Endodermal cell (in vitro differentiated cells): ENCODE results near the gene KIF16B. TPM values are rescaled to one million over a fixed set of nuclear protein-coding genes. Genes with fewer than 3 reads are reported as not detected.

Experiments used
- DNase-seq: peaks from one replicate; pipeline ENCODE4 v3.0.0-alpha.2; 2017
- H3K27ac ChIP-seq: 2 replicates; pipeline ENCODE4 v1.5.1; 2013; ENCODE audit warnings: mild to moderate bottlenecking, low read depth, low read length, moderate library complexity
- H3K27me3 ChIP-seq: 2 replicates; pipeline ENCODE4 v1.6.1; 2013; ENCODE audit warnings: mild to moderate bottlenecking, low read length, moderate library complexity; ENCODE audit not compliant: insufficient read depth, control insufficient read depth, poor library complexity, severe bottlenecking
- H3K36me3 ChIP-seq: 2 replicates; pipeline ENCODE4 v1.7.0; 2013; ENCODE audit warnings: mild to moderate bottlenecking, low read length, moderate library complexity; ENCODE audit not compliant: control insufficient read depth, insufficient read depth
- H3K4me1 ChIP-seq: one replicate; pipeline ENCODE4 v1.7.0; 2013; ENCODE audit warnings: low read length; ENCODE audit not compliant: control insufficient read depth, insufficient read depth
- H3K4me3 ChIP-seq: 2 replicates; pipeline ENCODE4 v1.5.1; 2013; ENCODE audit warnings: mild to moderate bottlenecking, low read length, moderate library complexity
- H3K9ac ChIP-seq: 2 replicates; pipeline ENCODE4 v1.6.1; 2013; ENCODE audit warnings: mild to moderate bottlenecking, low read length, moderate library complexity; ENCODE audit not compliant: poor library complexity, severe bottlenecking; ENCODE audit errors: extremely low read depth
- H3K9me3 ChIP-seq: 2 replicates; pipeline ENCODE4 v1.6.1; 2013; ENCODE audit warnings: mild to moderate bottlenecking, low read length, moderate library complexity; ENCODE audit not compliant: control insufficient read depth
- H3K27ac Mint-ChIP-seq: 2 replicates; pipeline ENCODE4 v1.8.0; 2020; ENCODE audit warnings: mixed read lengths
- H3K27me3 Mint-ChIP-seq: 2 replicates; pipeline ENCODE4 v1.8.0; 2021; ENCODE audit warnings: mild to moderate bottlenecking, mixed read lengths; ENCODE audit not compliant: insufficient read depth
- H3K36me3 Mint-ChIP-seq: 2 replicates; pipeline ENCODE4 v1.8.0; 2020; ENCODE audit warnings: low read depth, mixed read lengths
- H3K4me1 Mint-ChIP-seq: 2 replicates; pipeline ENCODE4 v1.8.0; 2020; ENCODE audit warnings: mixed read lengths
- H3K4me3 Mint-ChIP-seq: 2 replicates; pipeline ENCODE4 v1.8.0; 2020; ENCODE audit warnings: mild to moderate bottlenecking, moderate library complexity, mixed read lengths
- H3K9me3 Mint-ChIP-seq: 2 replicates; pipeline ENCODE4 v1.8.0; 2020; ENCODE audit warnings: mild to moderate bottlenecking, mixed read lengths
- WGBS, 2 experiments: methylation state at CpG; one replicate each; pipeline versions ENCODE4 v1.1.5 to v1.1.7; 2013; ENCODE audit warnings: missing lambda C conversion rate in 2 of 2, mixed read lengths in 1 of 2; ENCODE audit not compliant: insufficient coverage in 1 of 2, insufficient read length in 1 of 2; 5-methylcytosine and 5-hydroxymethylcytosine counted together
- total RNA-seq, 2 donors: library from RNA; stranded (reverse); fragmentation: NEBNext Ultra II Directional in 1 of 2; extraction: Animal tissue kit (Norgen Biotek cat#: 25700) in 1 of 2; gene quantifications; 2 replicates in 1 of 2; 3 replicates in 1 of 2; pipeline ENCODE4 v1.2.1, GENCODE V29; 2021
- TF ChIP-seq, protein P1 (sequence below): fragments of 200-600 bp; sonication (generic); conservative IDR thresholded peaks from 2 replicates; pipeline ENCODE4 v1.5.0; 2021; ENCODE audit warnings: antibody characterized with exemption, mild to moderate bottlenecking

The KIF16B gene
- total RNA-seq, 2 donors from 2014 or later = 17.3 to 18.8 TPM

DNA sequence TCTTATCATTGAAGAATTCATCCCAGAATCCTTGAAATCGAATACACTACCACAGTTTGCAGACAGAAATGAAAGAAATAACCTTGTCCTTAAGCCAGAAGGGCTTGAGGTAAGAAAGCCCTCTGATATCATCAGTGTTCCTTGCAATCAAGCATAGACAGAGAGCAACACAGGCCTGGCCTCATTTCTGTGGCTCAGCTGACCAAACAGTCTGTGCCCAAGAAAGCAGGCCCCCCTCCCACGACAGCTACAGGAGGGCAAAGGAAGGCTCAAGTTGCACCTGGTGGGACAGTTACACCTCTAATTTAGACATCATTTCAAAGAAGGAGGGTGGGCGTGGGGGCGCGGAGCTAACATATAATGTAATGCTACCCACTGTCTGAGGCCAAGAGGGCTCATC is 21.6 kb downstream of the KIF16B start:
- Histone ChIP-seq H3K4me1 (no peaks in the 10 kb centered on the region), H3K27me3 (no peaks in the 10 kb centered on the region), H3K9me3 (peaks cover 20% of the 10 kb centered on the region), H3K9ac (no peak overlapping the region), H3K36me3 (no peaks in the 10 kb centered on the region), H3K27ac (no peak overlapping the region), H3K4me3 (no peak overlapping the region)
- Mint-ChIP-seq H3K36me3 (peaks cover 22% of the 10 kb centered on the region), H3K27me3 (no peaks in the 10 kb centered on the region), H3K4me3 (no peak overlapping the region), H3K4me1 (peaks cover 13% of the 10 kb centered on the region), H3K9me3 (peaks cover 18% of the 10 kb centered on the region), H3K27ac (no peak overlapping the region)
- TF ChIP-seq, protein P1, sequence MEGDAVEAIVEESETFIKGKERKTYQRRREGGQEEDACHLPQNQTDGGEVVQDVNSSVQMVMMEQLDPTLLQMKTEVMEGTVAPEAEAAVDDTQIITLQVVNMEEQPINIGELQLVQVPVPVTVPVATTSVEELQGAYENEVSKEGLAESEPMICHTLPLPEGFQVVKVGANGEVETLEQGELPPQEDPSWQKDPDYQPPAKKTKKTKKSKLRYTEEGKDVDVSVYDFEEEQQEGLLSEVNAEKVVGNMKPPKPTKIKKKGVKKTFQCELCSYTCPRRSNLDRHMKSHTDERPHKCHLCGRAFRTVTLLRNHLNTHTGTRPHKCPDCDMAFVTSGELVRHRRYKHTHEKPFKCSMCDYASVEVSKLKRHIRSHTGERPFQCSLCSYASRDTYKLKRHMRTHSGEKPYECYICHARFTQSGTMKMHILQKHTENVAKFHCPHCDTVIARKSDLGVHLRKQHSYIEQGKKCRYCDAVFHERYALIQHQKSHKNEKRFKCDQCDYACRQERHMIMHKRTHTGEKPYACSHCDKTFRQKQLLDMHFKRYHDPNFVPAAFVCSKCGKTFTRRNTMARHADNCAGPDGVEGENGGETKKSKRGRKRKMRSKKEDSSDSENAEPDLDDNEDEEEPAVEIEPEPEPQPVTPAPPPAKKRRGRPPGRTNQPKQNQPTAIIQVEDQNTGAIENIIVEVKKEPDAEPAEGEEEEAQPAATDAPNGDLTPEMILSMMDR = no peak
- DNase-seq = no peak
- 90 to 91% methylated on average over 5 of the region's 5 CpGs for WGBS, 2 experiments

DNA sequence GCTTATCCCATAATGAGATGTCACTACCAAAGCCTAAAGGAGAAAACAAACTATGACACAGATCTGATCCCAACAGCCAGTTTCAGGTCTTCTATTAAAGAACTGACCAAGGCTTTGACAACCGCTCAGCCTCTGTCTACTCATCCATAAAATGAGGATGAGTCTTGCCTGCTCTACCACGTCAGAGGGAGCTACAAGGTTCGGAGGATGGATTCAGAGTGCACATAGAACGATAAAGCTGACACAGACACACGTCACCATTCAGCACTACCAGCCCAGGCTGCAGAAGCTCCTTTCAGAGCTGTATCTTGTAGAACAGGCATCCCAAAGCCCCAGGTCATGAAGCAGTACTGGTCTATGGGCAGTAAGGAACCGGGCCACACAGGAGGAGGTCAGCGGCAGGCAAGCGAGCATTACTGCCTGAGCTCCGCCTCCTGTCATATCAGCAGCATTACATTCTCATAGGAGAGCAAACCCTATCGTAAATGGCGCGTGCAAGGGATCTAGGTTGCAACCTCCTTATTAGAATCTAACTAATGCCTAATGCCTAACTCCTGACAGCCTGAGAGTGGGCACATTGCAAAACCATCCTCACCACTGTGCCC is 25.1 kb downstream of the KIF16B start:
- Histone ChIP-seq H3K9ac (no peak overlapping the region), H3K36me3 (no peaks in the 10 kb centered on the region)
- H3K36me3 Mint-ChIP-seq = peaks cover 6% of the 10 kb centered on the region

DNA sequence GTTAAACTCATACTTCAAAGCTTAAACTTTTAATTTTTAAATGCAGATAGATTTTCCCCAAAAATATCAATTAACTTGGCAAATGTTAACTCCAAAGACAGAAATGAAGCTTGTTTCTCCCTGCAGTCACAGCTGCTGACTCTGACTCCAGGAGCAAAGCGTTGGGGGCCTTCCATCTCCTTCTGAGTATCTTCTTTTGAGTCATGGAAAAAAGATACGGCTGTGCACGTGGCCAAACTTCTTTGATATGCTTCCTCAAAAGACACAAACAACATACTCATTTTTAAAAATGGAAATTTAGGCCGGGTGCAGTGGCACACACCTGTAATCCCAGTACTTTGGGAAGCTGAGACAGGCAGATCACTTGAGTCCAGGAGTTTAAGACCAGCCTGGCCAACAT is 28.3 kb downstream of the KIF16B start:
- Mint-ChIP-seq H3K27ac (no peak overlapping the region), H3K36me3 (no peaks in the 10 kb centered on the region), H3K4me1 (peaks cover 27% of the 10 kb centered on the region), H3K4me3 (no peak overlapping the region), H3K9me3 (no peaks in the 10 kb centered on the region), H3K27me3 (no peaks in the 10 kb centered on the region)
- TF ChIP-seq, protein P1 = no peak
- H3K27ac ChIP-seq = no peak overlapping the region
- no peak for DNase-seq
- no peaks in the 10 kb centered on the region for H3K9me3 ChIP-seq
- H3K9ac ChIP-seq = no peak overlapping the region
- H3K4me3 ChIP-seq = no peak overlapping the region
- H3K4me1 ChIP-seq = no peaks in the 10 kb centered on the region
- H3K27me3 ChIP-seq = no peaks in the 10 kb centered on the region
- H3K36me3 ChIP-seq = no peaks in the 10 kb centered on the region
- 78 to 97% methylated on average over 4 of the region's 4 CpGs for WGBS, 2 experiments

More for the DNA sequence above, 25.1 kb downstream of the KIF16B start:
- no peak overlapping the region for H3K4me3 Mint-ChIP-seq
- Histone ChIP-seq H3K9me3 (peaks cover under 1% of the 10 kb centered on the region), H3K4me3 (no peak overlapping the region), H3K4me1 (no peaks in the 10 kb centered on the region), H3K27me3 (no peaks in the 10 kb centered on the region), H3K27ac (no peak overlapping the region)
- H3K27me3 Mint-ChIP-seq = no peaks in the 10 kb centered on the region
- peaks cover 14% of the 10 kb centered on the region for H3K4me1 Mint-ChIP-seq
- 88 to 96% methylated on average over 7 to 12 of the region's 12 CpGs for WGBS, 2 experiments
- peaks cover 5% of the 10 kb centered on the region for H3K9me3 Mint-ChIP-seq
- DNase-seq = no peak
- TF ChIP-seq, protein P1 = no peak
- H3K27ac Mint-ChIP-seq = no peak overlapping the region
